Activated T-helper 17 cell treated with anti-CD3 and anti-CD28 coated beads, Interleukin-2, amount 50 U/mL, for 72 hours (primary cell): ENCODE measurements around the gene PPP2R2D. TPM values are rescaled to one million over a fixed set of nuclear protein-coding genes. Genes with fewer than 3 reads are reported as not detected.
A peak's percentile ranks its signal among the peaks of the same experiment; 100 is the strongest.
"Not testable (repeated sequence)": the region's sequence is repeated elsewhere in the genome, so short reads cannot be mapped to it uniquely, and the experiment has no call there.

Experiments
- ATAC-seq: fragments of 150-1000 bp; cut with Tn5 transposase; replicated peaks from 2 replicates; pipeline ENCODE4 v1.10.0; 2021; ENCODE audit warnings: mild to moderate bottlenecking, moderate library complexity
- H3K27ac Mint-ChIP-seq: one replicate; pipeline ENCODE4 v1.8.0; 2022; ENCODE audit warnings: mixed read lengths
- H3K27me3 Mint-ChIP-seq: one replicate; pipeline ENCODE4 v1.8.0; 2022; ENCODE audit warnings: mixed read lengths
- H3K36me3 Mint-ChIP-seq: one replicate; pipeline ENCODE4 v1.8.0; 2022; ENCODE audit warnings: low read depth, mild to moderate bottlenecking, mixed read lengths
- H3K4me1 Mint-ChIP-seq: one replicate; pipeline ENCODE4 v1.8.0; 2022; ENCODE audit warnings: mixed read lengths
- H3K4me3 Mint-ChIP-seq: one replicate; pipeline ENCODE4 v1.8.0; 2022; ENCODE audit warnings: mild to moderate bottlenecking, mixed read lengths
- H3K9me3 Mint-ChIP-seq: one replicate; pipeline ENCODE4 v1.8.0; 2022; ENCODE audit warnings: mixed read lengths
- total RNA-seq, 2 donors: library from RNA; stranded (reverse); gene quantifications; one replicate each; pipeline ENCODE4 v1.2.3, GENCODE V29; 2022

PPP2R2D gene
- total RNA-seq, 2 donors from 2014 or later = 31.6 to 46.4 TPM

DNA sequence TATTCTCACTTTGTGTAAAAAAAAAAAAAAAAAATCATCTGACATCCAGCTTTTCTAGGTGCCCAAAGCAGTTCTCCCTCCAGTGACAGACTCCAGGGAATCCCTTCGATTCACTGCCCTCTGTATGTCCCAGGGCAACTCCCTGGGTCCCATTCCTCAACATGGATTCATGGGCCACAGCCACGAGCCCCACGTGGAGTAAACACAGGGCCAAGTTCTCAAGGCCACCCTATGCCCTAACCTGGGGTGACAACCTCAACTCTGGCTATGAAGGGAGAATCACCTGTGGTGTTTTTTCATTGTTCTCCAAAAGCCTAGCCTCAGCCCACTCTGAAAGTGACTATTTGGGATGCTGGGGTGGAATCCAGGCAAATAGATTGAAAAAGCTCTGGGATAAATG is 77.6 kb downstream of the PPP2R2D start:
- H3K27ac Mint-ChIP-seq = peak overlapping the region; percentile 58
- H3K36me3 Mint-ChIP-seq = peaks cover 91% of the 10 kb centered on the region
- ATAC-seq = no peak
- H3K4me3 Mint-ChIP-seq = peak overlapping the region; percentile 94
- H3K4me1 Mint-ChIP-seq = peaks cover 48% of the 10 kb centered on the region
- no peaks in the 10 kb centered on the region for H3K27me3 Mint-ChIP-seq
- no peaks in the 10 kb centered on the region for H3K9me3 Mint-ChIP-seq

- H3K4me1 Mint-ChIP-seq = peaks cover 43% of the 10 kb centered on the region
- peaks cover 87% of the 10 kb centered on the region for H3K36me3 Mint-ChIP-seq
- H3K27me3 Mint-ChIP-seq = no peaks in the 10 kb centered on the region
- ATAC-seq = no peak
- peak overlapping the region; percentile 91 for H3K27ac Mint-ChIP-seq
- peak overlapping the region; percentile 94 for H3K4me3 Mint-ChIP-seq
- no peaks in the 10 kb centered on the region for H3K9me3 Mint-ChIP-seq
Observed at GRCh38 chr10:131978851-131979250, 78.0 kb downstream of the PPP2R2D start.

- peak overlapping the region; percentile 94 for H3K4me3 Mint-ChIP-seq
- H3K36me3 Mint-ChIP-seq = peaks cover 82% of the 10 kb centered on the region
- H3K27ac Mint-ChIP-seq = peak overlapping the region; percentile 91
- ATAC-seq = no peak
- H3K9me3 Mint-ChIP-seq = no peaks in the 10 kb centered on the region
- H3K4me1 Mint-ChIP-seq = peaks cover 41% of the 10 kb centered on the region
- no peaks in the 10 kb centered on the region for H3K27me3 Mint-ChIP-seq
Observed at GRCh38 chr10:131979336-131979735, 78.5 kb downstream of the PPP2R2D start.

GRCh38 chr10:131979821-131980270 is 79.0 kb downstream of the PPP2R2D start:
- H3K9me3 Mint-ChIP-seq = no peaks in the 10 kb centered on the region
- H3K27ac Mint-ChIP-seq = peak overlapping the region; percentile 91
- H3K4me3 Mint-ChIP-seq = peak overlapping the region; percentile 94
- no peak for ATAC-seq
- peaks cover 38% of the 10 kb centered on the region for H3K4me1 Mint-ChIP-seq
- peaks cover 77% of the 10 kb centered on the region for H3K36me3 Mint-ChIP-seq
- no peaks in the 10 kb centered on the region for H3K27me3 Mint-ChIP-seq

DNA sequence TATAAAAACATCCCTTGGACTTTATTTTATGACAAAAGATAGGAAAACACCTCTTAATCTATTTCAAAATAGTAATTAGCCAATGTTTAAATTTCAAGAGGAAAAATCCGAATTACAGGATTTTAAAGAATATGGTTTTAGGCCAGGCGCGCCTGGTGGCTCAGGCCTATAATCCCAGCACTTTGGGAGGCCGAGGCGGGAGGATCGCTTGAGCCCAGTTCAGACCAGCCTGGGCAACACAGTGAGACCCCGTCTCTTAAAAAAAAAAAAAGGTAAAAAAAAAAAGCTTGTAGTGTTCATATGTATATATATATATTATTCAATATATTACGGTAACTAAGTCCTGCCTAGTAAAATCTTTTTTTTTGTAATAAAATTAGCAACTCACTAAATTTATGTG is 79.5 kb downstream of the PPP2R2D start:
- H3K27ac Mint-ChIP-seq = peak overlapping the region; percentile 91
- H3K4me1 Mint-ChIP-seq = peaks cover 34% of the 10 kb centered on the region
- ATAC-seq = no peak
- no peaks in the 10 kb centered on the region for H3K27me3 Mint-ChIP-seq
- peaks cover 73% of the 10 kb centered on the region for H3K36me3 Mint-ChIP-seq
- H3K4me3 Mint-ChIP-seq = peak overlapping the region; percentile 94
- H3K9me3 Mint-ChIP-seq = no peaks in the 10 kb centered on the region

GRCh38 chr10:131980761-131981428 is 80.1 kb downstream of the PPP2R2D start:
- H3K4me1 Mint-ChIP-seq = peaks cover 28% of the 10 kb centered on the region
- H3K36me3 Mint-ChIP-seq = peaks cover 67% of the 10 kb centered on the region
- no peak for ATAC-seq
- no peaks in the 10 kb centered on the region for H3K9me3 Mint-ChIP-seq
- peak overlapping the region; percentile 94 for H3K4me3 Mint-ChIP-seq
- H3K27ac Mint-ChIP-seq = peak overlapping the region; percentile 91
- H3K27me3 Mint-ChIP-seq = no peaks in the 10 kb centered on the region

DNA sequence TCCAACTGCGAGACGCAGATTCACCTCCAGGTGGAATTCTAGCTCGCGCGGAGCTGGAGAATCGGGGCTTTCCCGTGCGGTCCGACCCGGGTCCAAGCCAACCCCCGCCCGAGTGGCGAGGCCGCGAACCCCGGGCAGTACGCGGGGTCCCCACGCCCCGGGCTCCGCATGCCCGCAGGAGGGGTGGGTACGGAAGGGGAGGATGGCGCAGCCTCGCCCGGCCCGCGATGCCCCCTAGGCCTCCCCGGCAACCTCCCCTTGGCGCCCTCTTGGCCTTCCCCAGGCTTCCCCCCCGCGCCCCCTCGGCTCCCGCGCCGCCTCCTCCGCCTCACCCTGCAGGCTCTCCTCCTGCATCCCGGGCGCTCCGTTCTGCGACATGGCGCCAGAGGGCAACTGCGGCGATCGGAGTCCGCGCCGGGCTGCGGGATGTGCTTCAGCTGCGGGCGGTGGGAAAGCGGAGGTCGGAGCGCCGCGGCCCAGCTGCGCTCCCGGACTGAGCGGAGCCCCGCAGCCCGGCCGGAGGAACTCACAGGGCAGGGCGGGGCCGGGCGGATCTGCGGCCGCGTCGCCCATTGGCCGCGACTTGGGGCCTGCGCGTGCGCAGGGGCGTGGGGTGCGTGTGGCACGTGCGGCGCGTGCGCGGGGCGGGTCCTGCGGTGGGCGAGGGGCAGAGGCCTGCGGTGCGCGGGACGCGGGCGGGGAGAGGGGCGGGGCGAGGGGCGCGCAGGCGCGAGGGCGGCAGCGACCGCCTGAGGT is 80.8 kb downstream of the PPP2R2D start, which contains the start of gene BNIP3:
BNIP3 (minus strand) TSS at position 495 of the 756 bp plus-strand sequence; CDS start at position 378, 117 bp downstream.
- peak within 1 kb of the TSS; percentile 94 for H3K4me3 Mint-ChIP-seq
- peak; percentile 93 for ATAC-seq
- H3K36me3 Mint-ChIP-seq = peaks cover 60% of the 10 kb centered on the region
- H3K4me1 Mint-ChIP-seq = peaks cover 21% of the 10 kb centered on the region
- H3K9me3 Mint-ChIP-seq = no peaks in the 10 kb centered on the region
- no peaks in the 10 kb centered on the region for H3K27me3 Mint-ChIP-seq
- peak within 1 kb of the TSS; percentile 91 for H3K27ac Mint-ChIP-seq

DNA sequence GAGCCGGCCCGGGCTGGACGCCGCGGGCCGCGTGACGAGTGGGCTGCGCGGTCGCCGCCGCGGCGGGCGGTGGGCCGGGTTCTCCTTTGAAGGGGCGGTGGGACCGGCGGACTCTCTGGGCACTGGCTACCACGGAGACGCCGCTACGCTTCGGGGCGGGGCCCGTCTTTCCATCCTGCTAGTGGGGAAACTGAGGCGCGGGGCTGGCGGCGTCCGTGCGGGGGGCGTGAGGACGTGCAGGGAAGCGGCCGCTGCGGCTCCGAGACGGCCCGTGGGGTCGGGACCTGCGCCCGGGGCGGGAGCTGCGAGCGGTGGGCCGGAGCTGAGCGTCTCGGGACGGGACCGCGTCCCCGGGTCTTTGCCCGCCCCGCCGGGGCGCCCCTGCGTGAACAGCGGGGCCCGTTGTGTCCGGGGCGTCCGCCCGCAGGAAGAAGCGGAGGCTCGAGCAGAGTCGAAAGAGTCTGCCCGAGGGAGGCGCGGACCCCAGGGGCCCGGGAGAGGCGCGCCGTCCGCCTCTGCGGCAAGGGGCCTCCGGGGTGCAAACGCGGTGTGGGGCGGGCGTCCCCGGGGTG is 81.5 kb downstream of the PPP2R2D start:
- Mint-ChIP-seq H3K4me3 (peak overlapping the region; percentile 94), H3K9me3 (no peaks in the 10 kb centered on the region), H3K4me1 (peaks cover 19% of the 10 kb centered on the region), H3K27me3 (no peaks in the 10 kb centered on the region), H3K27ac (no peak overlapping the region), H3K36me3 (peaks cover 53% of the 10 kb centered on the region)
- peak; percentile 27 for ATAC-seq

- Mint-ChIP-seq H3K27ac (peak overlapping the region; percentile 78), H3K9me3 (no peaks in the 10 kb centered on the region), H3K27me3 (no peaks in the 10 kb centered on the region), H3K4me1 (peaks cover 17% of the 10 kb centered on the region), H3K36me3 (peaks cover 48% of the 10 kb centered on the region), H3K4me3 (peak overlapping the region; percentile 64)
- ATAC-seq = no peak
Observed at GRCh38 chr10:131982796-131983195, 82.0 kb downstream of the PPP2R2D start.

- Mint-ChIP-seq H3K4me3 (peak overlapping the region; percentile 64), H3K9me3 (no peaks in the 10 kb centered on the region), H3K27me3 (no peaks in the 10 kb centered on the region), H3K36me3 (peaks cover 38% of the 10 kb centered on the region), H3K4me1 (peaks cover 9% of the 10 kb centered on the region), H3K27ac (peak overlapping the region; percentile 78)
- no peak for ATAC-seq
Observed at GRCh38 chr10:131983780-131984179, 83.0 kb downstream of the PPP2R2D start.

DNA sequence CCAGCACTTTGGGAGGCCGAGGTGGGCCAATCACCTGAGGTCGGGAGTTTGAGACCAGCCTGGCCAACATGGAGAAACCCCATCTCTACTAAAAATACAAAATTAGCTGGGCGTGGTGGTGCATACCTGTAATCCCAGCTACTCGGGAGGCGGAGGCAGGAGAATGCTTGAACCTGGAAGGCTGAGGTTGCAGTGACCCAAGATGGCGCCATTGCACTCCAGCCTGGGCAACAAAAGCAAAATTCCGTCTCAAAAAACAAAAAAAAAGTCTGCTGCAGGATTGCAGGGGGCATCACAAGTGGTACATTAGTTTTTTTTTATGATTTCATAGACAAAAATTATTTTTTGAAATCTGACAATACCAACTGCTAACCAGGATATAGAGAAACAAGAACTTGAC is 86.0 kb downstream of the PPP2R2D start:
- H3K27ac Mint-ChIP-seq, H3K9me3 Mint-ChIP-seq, H3K4me3 Mint-ChIP-seq, ATAC-seq, H3K36me3 Mint-ChIP-seq, H3K4me1 Mint-ChIP-seq, H3K27me3 Mint-ChIP-seq: not testable (repeated sequence)

GRCh38 chr10:131987301-131987700 is 86.5 kb downstream of the PPP2R2D start:
- not testable (repeated sequence) for H3K27ac Mint-ChIP-seq, H3K36me3 Mint-ChIP-seq, H3K27me3 Mint-ChIP-seq, ATAC-seq, H3K4me3 Mint-ChIP-seq, H3K4me1 Mint-ChIP-seq, H3K9me3 Mint-ChIP-seq

DNA sequence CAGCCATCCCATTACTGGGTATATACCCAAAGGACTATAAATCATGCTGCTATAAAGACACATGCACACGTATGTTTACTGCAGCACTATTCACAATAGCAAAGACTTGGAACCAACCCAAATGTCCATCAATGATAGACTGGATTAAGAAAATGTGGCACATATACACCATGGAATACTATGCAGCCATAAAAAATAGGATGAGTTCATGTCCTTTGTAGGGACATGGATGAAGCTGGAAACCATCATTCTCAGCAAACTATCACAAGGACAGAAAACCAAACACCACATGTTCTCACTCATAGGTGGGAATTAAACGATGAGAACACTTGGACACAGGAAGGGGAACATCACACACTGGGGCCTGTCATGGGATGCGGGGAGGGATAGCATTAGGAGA is 87.0 kb downstream of the PPP2R2D start:
- H3K27me3 Mint-ChIP-seq, H3K9me3 Mint-ChIP-seq, ATAC-seq, H3K36me3 Mint-ChIP-seq, H3K27ac Mint-ChIP-seq, H3K4me1 Mint-ChIP-seq, H3K4me3 Mint-ChIP-seq: not testable (repeated sequence)

GRCh38 chr10:131991726-131992125 is 90.9 kb downstream of the PPP2R2D start:
- H3K27ac Mint-ChIP-seq = no peak overlapping the region
- ATAC-seq = no peak
- H3K9me3 Mint-ChIP-seq = no peaks in the 10 kb centered on the region
- no peaks in the 10 kb centered on the region for H3K27me3 Mint-ChIP-seq
- H3K4me1 Mint-ChIP-seq = no peaks in the 10 kb centered on the region
- no peaks in the 10 kb centered on the region for H3K36me3 Mint-ChIP-seq
- no peak overlapping the region for H3K4me3 Mint-ChIP-seq

DNA sequence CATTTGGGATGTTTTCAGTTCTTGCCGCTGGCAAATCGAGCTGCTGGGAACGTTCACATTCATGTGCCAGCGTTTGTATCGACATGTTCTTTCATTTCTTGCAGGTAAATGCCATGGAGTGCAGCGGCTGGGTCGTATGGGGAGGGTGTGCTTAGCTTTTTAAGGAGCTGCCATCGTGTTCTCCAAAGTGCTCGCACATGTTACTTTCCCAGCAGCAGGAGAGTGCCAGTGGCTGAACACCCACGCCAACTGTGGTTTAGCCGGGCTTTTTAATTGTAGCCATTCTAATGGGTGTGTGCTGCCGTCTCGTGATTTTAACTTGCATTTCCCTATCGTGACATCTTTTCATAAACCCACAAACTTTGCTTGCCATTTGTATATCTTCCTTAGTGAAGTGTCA is 92.5 kb downstream of the PPP2R2D start:
- no peaks in the 10 kb centered on the region for H3K27me3 Mint-ChIP-seq
- H3K4me3 Mint-ChIP-seq = no peak overlapping the region
- no peak overlapping the region for H3K27ac Mint-ChIP-seq
- H3K4me1 Mint-ChIP-seq = no peaks in the 10 kb centered on the region
- ATAC-seq = no peak
- H3K36me3 Mint-ChIP-seq = no peaks in the 10 kb centered on the region
- H3K9me3 Mint-ChIP-seq = no peaks in the 10 kb centered on the region
